BJ (cell line): ENCODE measurements around the gene KHDC4. TPM values are rescaled to one million over a fixed set of nuclear protein-coding genes. Genes with fewer than 3 reads are reported as not detected.
"Not testable (repeated sequence)": the region's sequence is repeated elsewhere in the genome, so short reads cannot be mapped to it uniquely, and the experiment has no call there.

ENCODE experiments used
- CTCF ChIA-PET: fragments of 350-600 bp; formaldehyde crosslinking; extraction: SDS; loops from one replicate; lab custom pipeline; 2021; ENCODE audit warnings: antibody characterized with exemption, inconsistent platforms; lab: Yijun Ruan, JAX
- POLR2A ChIA-PET: fragments of 300-600 bp; sonication (Branson Sonifier 250); formaldehyde crosslinking; extraction: SDS; loops from one replicate; lab custom pipeline; 2021; ENCODE audit warnings: antibody characterized with exemption; lab: Charles Lee
- DNase-seq: peaks from one replicate; pipeline ENCODE4 v3.0.0-alpha.2; 2011; ENCODE audit warnings: low read depth
- H3K27me3 ChIP-seq: 2 replicates; pipeline ENCODE4 v1.6.0; 2011; ENCODE audit warnings: low read length; ENCODE audit not compliant: control insufficient read depth, insufficient read depth
- H3K36me3 ChIP-seq: 2 replicates; pipeline ENCODE4 v1.5.1; 2011; ENCODE audit warnings: low read length; ENCODE audit not compliant: control insufficient read depth, insufficient read depth
- H3K4me3 ChIP-seq: 2 replicates; pipeline ENCODE4 v1.5.1; 2011; ENCODE audit warnings: low read depth, mild to moderate bottlenecking, control low read depth, low read length
- CTCF ChIP-seq: IDR thresholded peaks from 2 replicates; pipeline ENCODE4 v1.5.1; 2011; ENCODE audit warnings: low read depth, mild to moderate bottlenecking, control low read depth, inconsistent platforms, low read length, moderate library complexity; ENCODE audit not compliant: insufficient read depth
- polyA plus RNA-seq: library from polyadenylated mRNA; depleted of rRNA; stranded (reverse); fragments of >200 nt; gene quantifications from 2 replicates; pipeline ENCODE4 v1.2.3, GENCODE V29; 2011

KHDC4 gene
- polyA plus RNA-seq, 1 experiment = 39.0 TPM

DNA sequence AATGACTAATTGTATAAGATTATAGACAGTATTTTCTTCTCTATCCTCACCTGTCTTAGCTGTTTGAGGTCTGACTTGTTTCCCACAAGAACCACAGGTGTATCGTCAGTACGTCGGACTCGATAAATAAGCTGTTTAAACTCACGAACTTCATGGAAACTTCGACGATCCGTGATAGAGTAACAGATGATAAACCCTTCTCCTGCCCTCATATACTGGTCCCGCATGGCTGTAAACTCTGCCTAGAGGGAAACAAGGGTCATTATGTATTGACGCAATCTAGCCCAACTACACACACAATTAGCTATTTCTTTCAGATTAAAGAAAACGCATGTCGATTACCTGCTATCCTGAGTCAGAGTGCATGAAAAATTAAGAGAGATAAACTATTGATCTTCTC is 30.0 kb downstream of the KHDC4 start:
- ChIA-PET CTCF (interaction anchor here (0.8 kb wide), 1 partner anchor 31 kb away, joined by 3 read pairs; no protein-coding TSS in a partner anchor), POLR2A (no interaction called here)
- no peak for DNase-seq
- Histone ChIP-seq H3K27me3 (no peaks in the 10 kb centered on the region), H3K4me3 (no peak overlapping the region), H3K36me3 (peaks cover 18% of the 10 kb centered on the region)
- TF ChIP-seq CTCF = no peak

- Histone ChIP-seq H3K36me3 (peaks cover 16% of the 10 kb centered on the region), H3K4me3 (no peak overlapping the region), H3K27me3 (no peaks in the 10 kb centered on the region)
- CTCF ChIA-PET = no interaction called here
- TF ChIP-seq CTCF = no peak
- POLR2A ChIA-PET = no interaction called here
- no peak for DNase-seq
These were observed 34.1 kb downstream of the KHDC4 start for GRCh38 chr1:155900161-155900560.

- Histone ChIP-seq H3K4me3 (no peak overlapping the region), H3K36me3 (peaks cover 14% of the 10 kb centered on the region), H3K27me3 (no peaks in the 10 kb centered on the region)
- ChIA-PET POLR2A (no interaction called here), CTCF (interaction anchor here (2.4 kb wide), 1 partner anchor 17 kb away, joined by 7 read pairs; no protein-coding TSS in a partner anchor)
- no peak for DNase-seq
- TF ChIP-seq CTCF = no peak
These were observed 34.5 kb downstream of the KHDC4 start for GRCh38 chr1:155899683-155900082.

DNA sequence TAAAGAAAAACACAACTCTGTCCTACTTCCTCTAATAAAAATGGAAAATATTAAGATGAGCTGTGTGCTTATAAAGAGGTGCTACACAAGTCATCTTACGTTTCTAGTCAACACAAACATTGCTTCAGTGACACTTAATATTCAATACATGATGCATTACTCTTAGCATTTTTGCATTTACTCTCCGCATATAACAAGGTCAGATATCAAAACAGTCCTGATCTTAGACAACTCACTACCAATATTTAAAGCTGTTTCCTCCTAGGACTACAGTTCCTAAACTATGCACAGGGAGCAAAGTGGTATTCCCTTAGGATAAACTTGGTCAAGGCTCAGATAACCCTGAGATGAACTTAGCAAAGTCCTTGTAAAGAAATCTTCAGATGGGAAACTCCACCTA is 35.3 kb downstream of the KHDC4 start:
- H3K36me3 ChIP-seq = peaks cover 10% of the 10 kb centered on the region
- H3K4me3 ChIP-seq = no peak overlapping the region
- no peak for DNase-seq
- no peaks in the 10 kb centered on the region for H3K27me3 ChIP-seq
- no peak for TF ChIP-seq CTCF
- POLR2A ChIA-PET = no interaction called here
- CTCF ChIA-PET = interaction anchor here (0.6 to 2.4 kb wide), 2 partner anchors 17 to 21 kb away, joined by 3 to 7 read pairs; no protein-coding TSS in a partner anchor

- ChIA-PET POLR2A (no interaction called here), CTCF (interaction anchor here (2.4 kb wide), 1 partner anchor 19 kb away, joined by 7 read pairs; no protein-coding TSS in a partner anchor)
These were observed 36.5 kb downstream of the KHDC4 start for GRCh38 chr1:155897746-155898145.

GRCh38 chr1:155896476-155896875 is 37.7 kb downstream of the KHDC4 start:
- DNase-seq, H3K4me3 ChIP-seq, H3K27me3 ChIP-seq, CTCF ChIA-PET, POLR2A ChIA-PET, H3K36me3 ChIP-seq: not testable (repeated sequence)

More at GRCh38 chr1:155897746-155898145, 36.5 kb downstream of the KHDC4 start:
- DNase-seq = no peak
- Histone ChIP-seq H3K4me3 (no peak overlapping the region), H3K36me3 (peaks cover 7% of the 10 kb centered on the region), H3K27me3 (no peaks in the 10 kb centered on the region)
- TF ChIP-seq CTCF = no peak

GRCh38 chr1:155895617-155896016 is 38.6 kb downstream of the KHDC4 start:
- POLR2A ChIA-PET, H3K27me3 ChIP-seq, H3K4me3 ChIP-seq, H3K36me3 ChIP-seq, DNase-seq: not testable (repeated sequence)
- CTCF ChIA-PET = interaction anchor here (1.6 kb wide), 1 partner anchor 37 kb away, joined by 3 read pairs; no protein-coding TSS in a partner anchor
